CD4-positive, alpha-beta T cell treated with Interleukin-6 at 100 ng/mL for 8 hours (primary cell): ENCODE results near the gene HEXIM1.

Source experiments
- DNase-seq: peaks from one replicate; pipeline ENCODE4 v3.0.0-alpha.2; 2020; ENCODE audit warnings: mixed read lengths, low spot score

HEXIM1 gene

DNA sequence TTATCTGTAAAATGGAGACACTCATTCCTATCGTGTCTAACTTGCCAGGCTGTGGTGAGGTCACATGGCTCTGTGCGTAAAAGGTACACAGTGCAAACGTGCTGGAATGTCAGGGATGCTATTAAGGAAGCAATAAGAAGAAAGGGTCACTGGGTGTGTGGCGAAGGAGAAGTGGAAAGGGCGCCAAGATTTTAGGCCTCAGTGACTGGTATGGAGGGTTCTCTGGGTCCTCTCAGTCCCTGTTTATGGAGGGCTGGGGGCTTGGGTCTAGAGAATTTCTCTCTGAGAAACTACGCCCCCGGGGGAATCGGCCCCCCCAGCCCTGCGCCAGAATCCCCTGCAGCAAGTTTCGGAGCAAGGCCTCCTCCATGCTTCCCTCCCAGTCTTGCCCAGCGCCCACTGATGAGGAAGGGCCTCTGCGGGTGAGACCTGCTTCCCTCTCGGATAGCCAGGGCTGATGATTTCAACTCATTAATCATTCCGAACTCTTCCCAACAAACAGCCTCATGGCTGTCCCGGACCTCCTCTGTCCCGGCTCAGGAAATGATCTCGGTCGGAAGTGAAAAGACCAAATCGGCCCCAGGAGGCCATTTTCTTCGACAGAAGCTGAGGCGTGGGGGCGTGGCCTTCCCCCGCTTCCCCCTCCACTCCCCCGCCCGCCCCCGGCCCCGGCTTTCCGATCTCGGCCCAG, 1.2 kb upstream of the HEXIM1 start:
- peak; percentile 65 for DNase-seq

DNA sequence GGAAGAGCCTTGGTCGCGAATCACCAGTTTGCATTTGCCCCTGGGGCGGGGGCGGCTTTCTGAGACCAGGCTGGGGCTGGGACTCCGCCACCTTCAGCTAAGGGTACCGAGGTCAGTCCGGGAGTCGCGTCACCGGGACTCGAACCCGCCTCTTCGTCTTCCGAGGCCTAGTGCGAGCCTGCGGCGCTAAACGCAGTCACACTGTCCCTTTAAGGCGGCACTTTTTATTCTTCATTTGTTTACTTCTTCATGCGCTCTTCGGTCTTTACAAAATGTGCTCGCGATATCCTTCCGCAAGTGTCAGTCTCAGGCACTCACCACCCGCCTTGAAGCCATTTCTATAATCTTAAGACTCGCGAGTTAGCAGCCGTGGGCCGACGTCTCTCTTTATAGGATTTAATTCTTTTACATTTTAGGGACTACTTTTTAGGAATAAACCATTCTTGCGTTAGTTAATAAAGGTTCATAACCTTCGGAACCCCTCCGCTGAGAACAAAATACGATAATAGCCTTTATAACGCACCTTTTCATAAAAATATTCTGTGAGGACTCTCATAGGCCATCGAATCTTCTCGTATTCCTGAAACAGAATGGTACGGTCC, 593 bp upstream of the HEXIM1 start:
- DNase-seq: peak; percentile 82

DNA sequence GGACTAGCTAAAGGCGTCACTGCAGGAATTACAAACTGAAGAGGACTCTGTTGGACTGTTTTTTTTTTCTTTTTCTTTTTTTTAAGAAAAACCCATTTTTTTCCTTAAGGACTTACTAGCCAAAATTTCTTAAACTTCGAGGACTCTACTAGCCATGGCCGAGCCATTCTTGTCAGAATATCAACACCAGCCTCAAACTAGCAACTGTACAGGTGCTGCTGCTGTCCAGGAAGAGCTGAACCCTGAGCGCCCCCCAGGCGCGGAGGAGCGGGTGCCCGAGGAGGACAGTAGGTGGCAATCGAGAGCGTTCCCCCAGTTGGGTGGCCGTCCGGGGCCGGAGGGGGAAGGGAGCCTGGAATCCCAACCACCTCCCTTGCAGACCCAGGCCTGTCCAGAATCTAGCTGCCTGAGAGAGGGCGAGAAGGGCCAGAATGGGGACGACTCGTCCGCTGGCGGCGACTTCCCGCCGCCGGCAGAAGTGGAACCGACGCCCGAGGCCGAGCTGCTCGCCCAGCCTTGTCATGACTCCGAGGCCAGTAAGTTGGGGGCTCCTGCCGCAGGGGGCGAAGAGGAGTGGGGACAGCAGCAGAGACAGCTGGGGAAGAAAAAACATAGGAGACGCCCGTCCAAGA, 878 bp downstream of the HEXIM1 start:
- DNase-seq: peak; percentile 72

DNA sequence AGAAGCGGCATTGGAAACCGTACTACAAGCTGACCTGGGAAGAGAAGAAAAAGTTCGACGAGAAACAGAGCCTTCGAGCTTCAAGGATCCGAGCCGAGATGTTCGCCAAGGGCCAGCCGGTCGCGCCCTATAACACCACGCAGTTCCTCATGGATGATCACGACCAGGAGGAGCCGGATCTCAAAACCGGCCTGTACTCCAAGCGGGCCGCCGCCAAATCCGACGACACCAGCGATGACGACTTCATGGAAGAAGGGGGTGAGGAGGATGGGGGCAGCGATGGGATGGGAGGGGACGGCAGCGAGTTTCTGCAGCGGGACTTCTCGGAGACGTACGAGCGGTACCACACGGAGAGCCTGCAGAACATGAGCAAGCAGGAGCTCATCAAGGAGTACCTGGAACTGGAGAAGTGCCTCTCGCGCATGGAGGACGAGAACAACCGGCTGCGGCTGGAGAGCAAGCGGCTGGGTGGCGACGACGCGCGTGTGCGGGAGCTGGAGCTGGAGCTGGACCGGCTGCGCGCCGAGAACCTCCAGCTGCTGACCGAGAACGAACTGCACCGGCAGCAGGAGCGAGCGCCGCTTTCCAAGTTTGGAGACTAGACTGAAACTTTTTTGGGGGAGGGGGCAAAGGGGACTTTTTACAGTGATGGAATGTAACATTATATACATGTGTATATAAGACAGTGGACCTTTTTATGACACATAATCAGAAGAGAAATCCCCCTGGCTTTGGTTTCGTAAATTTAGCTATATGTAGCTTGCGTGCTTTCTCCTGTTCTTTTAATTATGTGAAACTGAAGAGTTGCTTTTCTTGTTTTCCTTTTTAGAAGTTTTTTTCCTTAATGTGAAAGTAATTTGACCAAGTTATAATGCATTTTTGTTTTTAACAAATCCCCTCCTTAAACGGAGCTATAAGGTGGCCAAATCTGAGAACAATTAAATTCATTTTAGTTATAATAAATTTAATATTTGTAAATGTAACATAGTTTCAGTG, 1.7 kb downstream of the HEXIM1 start:
- DNase-seq: peak; percentile 23

DNA sequence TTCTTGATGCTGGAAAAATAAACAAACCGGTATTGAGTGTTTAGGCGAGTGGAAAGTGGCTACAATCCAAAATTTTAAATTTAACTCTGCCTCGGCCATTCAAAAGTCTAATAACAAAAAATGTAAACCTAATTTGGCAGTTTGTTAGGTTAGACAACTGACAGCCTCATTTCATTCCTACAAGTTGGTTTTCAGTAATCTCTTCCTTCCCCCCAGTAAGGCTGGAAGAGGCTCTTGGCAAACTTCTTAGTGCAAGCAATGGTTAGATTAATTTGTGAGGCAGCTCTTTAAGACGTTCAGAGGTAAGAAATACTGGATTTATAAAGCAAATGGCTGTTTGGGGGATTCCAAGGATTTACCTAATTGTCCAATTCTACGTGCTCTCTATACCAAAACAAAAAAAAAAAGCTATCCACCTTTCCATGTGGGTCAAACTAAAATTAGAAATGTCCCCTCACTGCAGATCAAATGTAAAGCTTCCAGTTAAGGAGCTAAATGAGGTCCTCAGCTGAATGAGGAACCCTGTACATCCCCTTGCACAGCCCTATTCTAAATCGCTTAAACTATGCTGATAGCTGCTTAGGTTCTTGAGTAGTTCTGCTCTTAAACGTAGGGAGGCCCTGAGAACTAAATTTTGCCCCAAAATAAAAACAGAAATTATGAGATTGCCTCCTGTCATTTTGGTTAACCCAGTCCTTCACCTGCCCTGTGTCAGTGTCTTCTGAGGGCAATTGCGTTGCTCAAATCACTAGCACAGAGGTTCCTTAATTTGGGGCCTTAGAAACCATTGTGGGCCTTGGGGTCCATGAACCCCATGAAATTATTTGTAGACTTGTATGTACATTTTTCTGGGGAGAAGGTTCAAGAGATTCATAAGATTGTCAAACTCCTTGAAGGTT, 2.9 kb downstream of the HEXIM1 start:
- DNase-seq: no peak

DNA sequence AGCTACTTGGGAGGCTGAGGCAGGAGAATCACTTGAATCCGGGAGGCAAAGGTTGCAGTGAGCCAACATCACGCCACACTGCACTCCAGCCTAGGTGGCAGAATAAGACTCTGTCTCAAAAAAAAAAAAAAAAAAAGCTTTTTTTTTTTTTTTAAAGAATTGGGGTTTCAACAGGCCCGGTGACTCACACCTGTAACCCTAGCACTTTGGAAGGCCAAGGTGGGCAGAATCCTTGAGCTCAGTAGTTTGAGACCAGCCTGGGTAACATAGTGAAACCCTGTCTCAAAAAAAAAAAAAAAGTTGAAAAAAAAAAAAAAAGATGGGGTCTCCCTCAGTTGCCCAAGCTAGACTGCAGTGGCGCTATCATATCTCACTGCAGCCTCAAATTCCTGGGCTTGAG, 6.8 kb downstream of the HEXIM1 start:
- no peak for DNase-seq

DNA sequence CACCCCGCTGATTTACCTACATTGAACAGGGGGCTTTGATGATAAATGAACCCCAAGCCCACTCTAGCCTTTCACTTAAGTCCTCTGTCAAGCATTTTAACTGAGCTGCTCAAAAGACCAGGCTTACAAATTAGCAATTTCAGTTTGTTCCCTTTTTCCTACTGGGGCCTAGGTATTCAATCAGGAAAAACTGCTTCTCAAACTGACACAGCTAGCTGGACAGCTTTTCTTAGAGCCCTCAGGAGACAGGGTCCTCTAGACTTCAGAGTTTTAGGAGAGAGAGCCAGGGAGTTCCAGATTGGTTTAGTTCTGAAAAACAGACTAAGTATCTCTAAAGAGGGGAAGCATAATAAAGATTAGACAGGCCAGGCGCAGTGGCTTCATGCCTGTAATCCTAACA, 7.2 kb downstream of the HEXIM1 start:
- no peak for DNase-seq

DNA sequence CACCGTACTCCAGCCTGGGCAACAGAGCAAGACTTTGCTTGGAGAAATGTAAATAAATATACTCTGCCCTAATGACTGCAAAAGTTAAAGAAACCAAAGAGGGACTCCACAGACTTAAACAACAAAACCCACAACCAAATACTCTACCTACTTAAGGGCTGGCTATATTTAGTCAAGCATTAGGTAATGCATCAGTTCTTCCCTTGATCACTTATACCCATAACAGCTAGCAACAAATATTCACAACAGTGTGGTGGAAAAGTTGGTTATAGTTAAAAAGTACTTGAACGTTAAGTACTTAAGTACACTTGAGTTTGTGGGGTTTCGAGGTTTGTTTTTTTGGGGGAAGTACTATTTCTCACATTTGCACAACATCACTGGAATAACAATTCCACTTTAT, 8.0 kb downstream of the HEXIM1 start:
- DNase-seq: no peak

DNA sequence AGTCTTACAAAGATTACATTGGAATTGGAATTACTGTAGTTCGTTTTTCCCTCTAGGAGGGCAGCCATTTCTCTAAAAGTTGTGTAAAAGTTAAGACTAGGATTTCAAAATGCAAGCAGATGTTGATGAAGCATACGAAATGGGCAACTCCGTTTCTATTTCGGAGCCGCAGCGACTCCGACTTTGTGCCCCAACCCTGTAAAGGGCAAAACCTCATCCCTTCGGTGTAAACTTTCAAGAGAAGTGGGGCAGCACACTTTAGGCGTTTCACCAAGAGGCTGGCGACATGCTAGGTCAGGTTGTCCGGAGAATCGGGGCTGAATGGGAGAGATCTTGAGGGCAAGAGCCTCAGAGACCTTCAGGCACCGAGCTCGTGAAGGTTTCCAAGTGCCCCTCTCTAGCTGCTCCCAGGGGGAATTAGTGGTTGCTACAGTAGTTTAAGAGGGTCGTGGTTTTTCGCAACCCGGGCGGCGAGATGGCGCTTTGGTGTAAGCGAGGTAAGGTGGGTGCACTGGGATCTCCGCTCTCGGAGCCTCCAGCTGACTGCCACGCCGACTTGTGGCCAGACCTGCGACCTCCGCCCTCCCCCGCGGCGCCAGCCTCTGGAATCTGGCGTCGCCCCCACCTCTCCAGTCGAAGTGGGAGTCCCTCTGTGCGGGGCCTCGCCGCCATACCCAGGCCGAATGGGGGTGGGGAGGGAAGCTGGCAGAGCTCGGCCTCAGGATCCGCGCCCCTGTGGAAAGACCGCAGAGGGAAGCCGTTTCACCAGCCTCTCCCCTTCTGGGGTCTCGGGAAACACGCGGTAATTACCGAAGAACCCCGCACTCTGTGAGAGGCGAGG, 12.4 kb downstream of the HEXIM1 start:
- DNase-seq: peak; percentile 48

DNA sequence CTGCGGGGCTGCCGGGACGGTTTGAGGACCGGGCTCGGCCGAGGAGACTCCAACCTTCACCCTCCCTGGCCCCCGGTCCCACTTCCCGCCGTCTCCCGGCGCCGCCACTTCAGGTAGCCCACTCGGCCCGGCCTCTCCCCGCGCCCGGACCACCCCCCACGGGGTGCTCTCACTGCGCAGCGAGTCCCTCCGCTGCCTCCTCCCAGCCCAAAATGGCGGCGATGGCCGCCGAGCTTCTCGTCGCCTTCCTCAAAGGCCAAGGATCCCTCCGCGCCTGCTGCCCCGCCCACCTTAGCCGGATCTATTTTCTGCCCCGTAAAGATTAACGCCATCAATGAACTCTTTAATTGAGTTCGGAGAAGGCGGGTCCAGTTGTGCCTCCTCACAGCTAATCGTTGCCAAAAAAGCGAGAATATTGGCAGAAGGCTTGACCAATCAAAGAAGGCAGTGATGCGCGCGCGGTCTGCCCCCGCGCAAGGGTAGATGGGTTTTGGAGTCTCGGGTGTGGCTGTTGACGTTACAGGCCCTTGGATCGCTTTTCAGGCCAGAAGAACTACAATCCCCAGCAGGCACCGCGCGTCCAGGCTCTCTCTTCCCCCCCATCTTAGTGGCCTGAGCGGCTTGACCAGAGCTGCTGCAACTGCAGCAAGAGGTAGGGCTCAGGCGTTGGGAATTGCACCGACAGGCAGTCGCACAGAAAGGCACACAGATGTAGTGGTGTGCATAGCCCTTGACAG, 13.2 kb downstream of the HEXIM1 start, which contains the start of gene HEXIM2:
Gene HEXIM2, plus strand, starts transcription at position 588 of the 737 bp plus-strand sequence. CDS start 919 bp downstream, outside the sequence.
- DNase-seq: peak; percentile 99

DNA sequence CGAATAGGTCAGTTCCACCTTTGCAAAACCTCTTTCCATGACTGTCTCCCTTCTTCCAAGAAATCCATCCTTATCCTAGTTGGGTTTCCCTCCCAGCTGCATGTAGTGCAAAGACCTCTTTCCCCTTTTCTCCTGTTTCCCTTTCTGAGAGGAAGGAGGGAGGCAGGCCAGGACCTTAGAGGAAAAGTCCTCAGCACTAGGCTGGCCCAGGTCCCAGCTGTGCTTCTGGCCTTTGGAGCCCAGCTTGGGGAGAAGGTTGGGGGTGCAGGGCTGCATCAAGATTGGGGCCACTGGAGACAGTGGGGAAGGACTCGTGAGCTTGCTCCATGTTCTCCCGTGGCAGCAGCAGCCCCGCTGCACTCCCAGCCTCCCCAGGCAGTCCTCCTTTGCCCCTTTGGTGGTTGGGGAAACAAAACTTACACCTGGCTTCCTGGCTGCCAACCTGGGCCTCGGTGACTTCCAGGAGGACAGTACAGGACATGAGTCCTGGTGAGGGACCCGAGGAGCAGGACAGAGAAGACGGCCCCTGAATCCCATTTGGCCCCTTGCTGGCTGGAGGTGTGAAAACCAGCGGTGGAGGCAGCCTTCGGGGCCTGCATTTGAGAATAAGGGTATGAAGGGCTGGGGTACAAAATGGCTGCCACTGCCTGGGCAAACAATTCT, 13.9 kb downstream of the HEXIM1 start:
- no peak for DNase-seq

DNA sequence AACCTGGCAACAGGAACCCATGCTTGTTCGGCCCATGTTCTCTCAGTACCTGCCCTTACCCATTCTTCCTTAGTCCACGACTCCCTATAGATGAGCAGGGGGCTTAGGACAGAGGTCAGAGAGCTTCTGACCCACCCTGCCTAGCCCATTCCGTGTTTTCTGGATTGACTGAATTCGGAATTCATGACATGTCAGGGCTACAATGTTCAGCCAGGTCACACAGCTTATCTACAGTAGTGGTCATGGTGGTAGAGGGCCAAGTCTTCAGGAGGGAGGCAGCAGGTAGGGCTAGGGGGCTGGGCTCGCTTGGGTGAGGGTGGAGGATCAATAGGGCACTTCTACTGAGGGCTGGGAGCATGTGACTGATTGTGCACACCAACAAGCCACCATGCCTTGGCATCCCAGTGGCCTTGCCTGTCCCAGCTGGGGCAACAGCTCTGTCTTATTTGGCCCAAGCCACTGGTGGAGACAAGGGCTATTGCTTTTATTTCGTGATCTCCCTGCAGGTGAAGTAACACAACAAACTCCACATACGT, 16.5 kb downstream of the HEXIM1 start:
- DNase-seq: no peak

DNA sequence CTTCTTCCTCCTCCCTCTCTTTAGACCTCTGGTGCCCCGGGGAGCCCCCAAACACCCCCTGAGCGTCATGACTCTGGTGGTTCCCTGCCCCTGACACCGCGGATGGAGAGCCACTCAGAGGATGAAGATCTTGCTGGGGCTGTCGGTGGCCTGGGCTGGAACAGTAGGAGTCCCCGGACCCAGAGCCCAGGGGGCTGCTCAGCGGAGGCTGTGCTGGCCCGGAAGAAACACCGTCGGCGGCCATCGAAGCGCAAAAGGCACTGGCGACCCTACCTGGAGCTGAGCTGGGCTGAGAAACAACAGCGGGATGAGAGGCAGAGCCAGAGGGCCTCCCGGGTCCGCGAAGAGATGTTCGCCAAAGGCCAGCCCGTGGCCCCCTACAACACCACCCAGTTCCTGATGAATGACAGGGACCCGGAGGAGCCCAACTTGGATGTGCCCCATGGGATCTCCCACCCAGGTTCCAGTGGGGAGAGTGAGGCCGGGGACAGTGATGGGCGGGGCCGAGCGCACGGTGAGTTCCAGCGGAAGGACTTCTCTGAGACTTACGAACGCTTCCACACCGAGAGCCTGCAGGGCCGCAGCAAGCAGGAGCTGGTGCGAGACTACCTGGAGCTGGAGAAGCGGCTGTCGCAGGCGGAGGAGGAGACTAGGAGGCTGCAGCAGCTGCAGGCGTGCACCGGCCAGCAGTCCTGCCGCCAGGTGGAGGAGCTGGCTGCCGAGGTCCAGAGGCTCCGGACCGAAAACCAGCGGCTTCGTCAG, 20.9 kb downstream of the HEXIM1 start:
- no peak for DNase-seq

DNA sequence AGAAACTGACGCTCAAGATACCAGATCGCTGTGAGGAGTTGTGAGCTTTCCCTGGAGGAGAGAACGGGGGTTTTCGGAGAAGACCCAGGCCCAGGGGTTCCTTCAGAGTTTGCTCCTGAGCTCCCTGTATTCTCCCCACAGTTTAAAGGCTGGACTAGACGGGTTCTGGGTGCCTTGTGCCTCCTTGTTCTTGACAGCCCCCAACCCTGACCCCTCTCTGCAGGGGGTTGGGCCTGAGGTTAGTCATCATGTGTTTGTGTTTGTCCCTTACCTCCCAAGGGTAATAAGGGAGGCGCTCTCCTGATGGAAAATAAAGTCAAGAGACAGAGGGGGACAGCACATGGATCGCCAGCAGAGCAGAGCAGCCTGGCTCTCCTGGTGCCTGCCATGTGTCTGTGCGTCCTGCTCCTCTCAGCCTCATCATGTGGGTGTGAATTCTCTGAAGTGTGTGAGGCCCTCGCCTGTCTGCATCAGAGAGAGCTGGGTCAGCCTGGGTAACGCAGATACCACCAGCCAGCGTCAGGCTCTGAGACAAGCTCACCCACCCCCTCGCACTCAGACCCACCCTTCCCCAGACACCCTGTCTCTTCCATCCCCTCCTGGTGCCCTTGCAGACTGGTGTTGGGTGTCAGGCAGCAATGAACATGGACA, 22.1 kb downstream of the HEXIM1 start:
- DNase-seq: no peak

DNA sequence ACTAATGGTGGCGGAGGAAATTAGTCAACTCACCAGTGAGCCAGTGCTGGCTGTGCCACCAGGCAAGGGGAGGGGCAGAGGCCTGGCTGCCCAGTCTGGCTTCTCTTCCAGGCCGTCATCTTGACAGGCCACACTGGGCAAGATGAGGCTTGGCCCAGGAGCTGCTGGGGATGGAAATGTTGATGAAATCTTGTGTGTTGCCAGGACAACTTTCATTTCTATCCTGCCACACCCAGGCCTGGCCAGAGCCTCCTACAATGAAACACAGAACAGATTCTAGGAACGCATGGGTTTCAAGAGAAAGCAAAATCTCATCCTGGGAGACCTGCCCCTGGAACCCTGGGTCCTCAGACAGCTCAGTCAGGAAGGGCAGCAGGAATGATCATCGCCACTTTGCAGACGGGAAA, 22.7 kb downstream of the HEXIM1 start:
- DNase-seq: no peak

DNA sequence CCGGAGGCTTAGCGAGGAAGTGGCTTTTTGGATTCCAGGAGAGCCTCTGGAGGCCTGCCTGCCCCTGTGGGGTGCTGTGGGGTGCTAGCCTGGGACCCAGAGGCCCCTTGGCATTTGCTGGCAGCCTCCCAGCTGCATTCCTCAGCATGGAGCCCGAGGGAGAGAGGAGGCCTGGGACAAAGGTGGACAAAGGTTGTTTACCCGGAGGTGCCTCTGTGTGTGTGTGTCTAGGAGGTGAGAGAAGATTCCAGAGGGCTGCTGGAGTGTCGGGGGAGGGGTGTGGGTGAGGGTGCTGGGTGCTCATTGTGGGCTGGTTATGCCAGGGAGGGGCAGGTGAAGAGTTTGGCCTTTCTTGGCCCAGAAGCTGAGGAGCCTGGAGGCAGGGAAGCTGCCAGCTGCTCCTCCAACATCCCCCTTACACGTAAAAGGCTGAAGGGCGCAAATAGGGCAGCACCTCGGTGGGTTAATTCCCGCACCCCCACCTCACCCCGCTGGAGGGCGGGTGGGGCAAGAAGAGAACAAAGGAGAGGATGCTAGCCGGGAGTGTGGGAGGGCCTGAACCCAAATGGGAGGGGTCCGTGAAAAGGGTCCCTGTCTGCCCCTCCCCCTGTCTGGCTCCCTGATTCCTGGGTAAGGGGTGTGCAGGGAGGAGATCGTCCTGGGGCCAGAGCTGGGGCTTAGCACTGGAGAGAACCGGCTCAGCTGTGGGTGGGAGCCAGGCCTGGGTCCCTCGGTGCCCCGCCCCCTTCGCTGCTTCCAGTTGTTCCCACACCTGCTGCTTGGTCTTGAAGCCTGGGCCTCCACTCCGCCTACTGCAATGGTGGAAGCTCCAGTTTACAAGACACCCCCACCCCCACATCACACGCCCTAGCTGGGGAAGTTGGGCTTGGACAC, 23.3 kb downstream of the HEXIM1 start:
- DNase-seq: no peak

DNA sequence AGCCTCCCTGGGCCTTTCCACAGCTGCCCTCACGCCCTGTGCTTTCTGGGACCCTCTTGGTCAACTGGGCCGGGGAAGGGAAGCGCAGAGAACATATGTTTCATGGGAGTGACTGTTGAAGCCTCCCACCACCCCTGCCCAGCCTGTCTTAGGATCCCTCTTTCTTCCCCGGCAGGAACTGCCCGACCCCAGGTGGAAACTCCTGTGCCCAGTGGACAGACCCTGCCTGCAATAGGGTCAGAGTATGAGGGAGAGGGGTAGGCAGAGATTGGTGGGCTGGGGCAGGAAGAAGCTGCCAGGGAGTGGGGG, 23.9 kb downstream of the HEXIM1 start:
- DNase-seq: no peak
